Mucosa of descending colon (tissue), 3 donors: Measurements from ENCODE around the gene ESRRB. TPM values are rescaled to one million over a fixed set of nuclear protein-coding genes. Genes with fewer than 3 reads are reported as not detected.

Experiments used
- ATAC-seq: fragments of 200-7000 bp; cut with Tn5 transposase; one replicate; pipeline ENCODE4 v1.9.1; 2020; ENCODE audit warnings: mild to moderate bottlenecking, moderate library complexity
- DNase-seq, 3 donors: peaks; one replicate each; pipeline ENCODE4 v3.0.0-alpha.2; 2020
- H3K36me3 ChIP-seq: fragments of 200-600 bp; one replicate; pipeline ENCODE4 v1.8.0; 2021; ENCODE audit warnings: low read depth, mild to moderate bottlenecking
- H3K4me1 ChIP-seq: fragments of 200-600 bp; one replicate; pipeline ENCODE4 v1.8.0; 2021; ENCODE audit warnings: low read depth, mild to moderate bottlenecking
- H3K4me3 ChIP-seq: fragments of 200-600 bp; one replicate; pipeline ENCODE4 v1.8.0; 2021; ENCODE audit warnings: mild to moderate bottlenecking
- H3K9me3 ChIP-seq: fragments of 200-600 bp; one replicate; pipeline ENCODE4 v1.8.0; 2021; ENCODE audit warnings: mild to moderate bottlenecking
- CTCF ChIP-seq: fragments of 200-600 bp; IDR thresholded peaks from one replicate; pipeline ENCODE4 v1.8.0; 2022; ENCODE audit warnings: antibody characterized with exemption, mild to moderate bottlenecking
- intact Hi-C, 2 donors: fragments of 100-400 bp; cut with DNase I in 1 of 2; cut with micrococcal nuclease in 1 of 2; formaldehyde crosslinking; loops; one replicate each; pipeline versions ENCODE4 v1.11.0 to v1.11.1; 2022; cut with DNase I, micrococcal nuclease
- total RNA-seq, 3 donors: library from RNA; stranded (reverse); fragmentation: NEBNext Ultra II Directional in 2 of 3; extraction: Animal tissue kit (Norgen Biotek cat#: 25700) in 2 of 3; gene quantifications; one replicate each; pipeline versions ENCODE4 v1.2.1 to v1.2.4, GENCODE V29; 2021 to 2023
- donor health status: DM: no; HTN: no; CAD: no; lungs with moderate emphysema.
- donor health status: DM: no; HTN: no; CAD: no.
- donor health status: DM: no; HTN: yes; CAD: no.

Gene ESRRB
- total RNA-seq, 3 donors from 2014 or later: 0.14 to 0.32 TPM; not detected in 1

- no peak for ATAC-seq
- no peak overlapping the region for H3K4me3 ChIP-seq
- intact Hi-C loops: loop anchor here in 1 of 2 donors (10.0 kb wide), 1 partner anchor 194 kb away; no protein-coding TSS in a partner anchor
- H3K9me3 ChIP-seq: no peaks in the 10 kb centered on the region
- H3K4me1 ChIP-seq: no peaks in the 10 kb centered on the region
- no peak for TF ChIP-seq CTCF
- H3K36me3 ChIP-seq: no peaks in the 10 kb centered on the region
- DNase-seq: no peak
These were observed 74.5 kb downstream of the ESRRB start for GRCh38 chr14:76450476-76450875.

- Histone ChIP-seq H3K4me1 (no peaks in the 10 kb centered on the region), H3K9me3 (no peaks in the 10 kb centered on the region), H3K4me3 (no peak overlapping the region), H3K36me3 (no peaks in the 10 kb centered on the region)
- intact Hi-C loops: loop anchor here in 1 of 2 donors (10.0 kb wide), 1 partner anchor 189 kb away; no protein-coding TSS in a partner anchor
- DNase-seq: peak in 1 of 3 donors; percentile 37
- peak; percentile 47 for ATAC-seq
- TF ChIP-seq CTCF: no peak
These were observed 80.3 kb downstream of the ESRRB start for GRCh38 chr14:76456200-76456599.

GRCh38 chr14:76456891-76457586 is 81.1 kb downstream of the ESRRB start:
- DNase-seq (no peak), ATAC-seq (no peak)
- Histone ChIP-seq H3K4me1 (no peaks in the 10 kb centered on the region), H3K4me3 (no peak overlapping the region), H3K9me3 (no peaks in the 10 kb centered on the region), H3K36me3 (no peaks in the 10 kb centered on the region)
- intact Hi-C loops: loop anchor here in 1 of 2 donors (10.0 kb wide), 1 partner anchor 188 kb away; no protein-coding TSS in a partner anchor
- no peak for TF ChIP-seq CTCF

- Histone ChIP-seq H3K9me3 (no peaks in the 10 kb centered on the region), H3K36me3 (no peaks in the 10 kb centered on the region), H3K4me3 (no peak overlapping the region), H3K4me1 (no peaks in the 10 kb centered on the region)
- ATAC-seq: no peak
- no peak for DNase-seq
- TF ChIP-seq CTCF: no peak
- intact Hi-C loops: loop anchor here in 1 of 2 donors (10.0 kb wide), 1 partner anchor 187 kb away; no protein-coding TSS in a partner anchor
These were observed 81.9 kb downstream of the ESRRB start for GRCh38 chr14:76457841-76458240.

GRCh38 chr14:76461886-76462285 is 85.9 kb downstream of the ESRRB start:
- DNase-seq (no peak), ATAC-seq (no peak)
- Histone ChIP-seq H3K9me3 (no peaks in the 10 kb centered on the region), H3K36me3 (no peaks in the 10 kb centered on the region), H3K4me3 (no peak overlapping the region), H3K4me1 (no peaks in the 10 kb centered on the region)
- intact Hi-C loops: no loop called here
- no peak for TF ChIP-seq CTCF
